Fibroblast of lung (primary cell): Measurements from ENCODE around the gene SENP2.

Experiments
- CTCF ChIP-seq, 2 donors: IDR thresholded peaks in 1 of 2; conservative IDR thresholded peaks in 1 of 2; 1 replicate in 1 of 2; 2 replicates in 1 of 2; pipeline ENCODE4 v1.5.1; 2011 to 2012; ENCODE audit warnings: low read length in 2 of 2, control low read depth in 1 of 2, inconsistent platforms in 1 of 2, low read depth in 1 of 2, mild to moderate bottlenecking in 1 of 2
- EZH2 ChIP-seq: IDR thresholded peaks from 2 replicates; pipeline ENCODE4 v1.5.1; 2012; ENCODE audit warnings: low read length, control low read depth, mild to moderate bottlenecking; ENCODE audit errors: missing control alignments

GRCh38 chr3:185585859-185586685 is at the start of gene SENP2:
- TF ChIP-seq CTCF (conservative IDR thresholded peaks at IDR 0.05 in 1 of 2, IDR thresholded peaks at IDR 0.05 in 1 of 2; ENCODE audit: low read depth in 1 of 2, low read length in 2 of 2) (no peak), EZH2 (no peak)
